Fibroblast of lung (primary cell): ENCODE measurements around the gene VAMP2.

Experiments
- CTCF ChIP-seq, 2 donors: IDR thresholded peaks in 1 of 2; conservative IDR thresholded peaks in 1 of 2; 1 replicate in 1 of 2; 2 replicates in 1 of 2; pipeline ENCODE4 v1.5.1; 2011 to 2012; ENCODE audit warnings: low read length in 2 of 2, control low read depth in 1 of 2, inconsistent platforms in 1 of 2, low read depth in 1 of 2, mild to moderate bottlenecking in 1 of 2
- EZH2 ChIP-seq: IDR thresholded peaks from 2 replicates; pipeline ENCODE4 v1.5.1; 2012; ENCODE audit warnings: low read length, control low read depth, mild to moderate bottlenecking; ENCODE audit errors: missing control alignments

GRCh38 chr17:8164815-8165131 is 2.0 kb upstream of the VAMP2 start:
- TF ChIP-seq CTCF (conservative IDR thresholded peaks at IDR 0.05 in 1 of 2, IDR thresholded peaks at IDR 0.05 in 1 of 2; ENCODE audit: low read depth in 1 of 2, low read length in 2 of 2) (no peak), EZH2 (no peak)
